ENCODE measurements around the gene CRHBP. TPM values are rescaled to one million over a fixed set of nuclear protein-coding genes. Genes with fewer than 3 reads are reported as not detected.
"Not testable (repeated sequence)": the region's sequence is repeated elsewhere in the genome, so short reads cannot be mapped to it uniquely, and the experiment has no call there.

CRHBP gene
- total RNA-seq, 1 donor from 2014 or later, result 3.4 TPM

GRCh38 chr5:76958991-76959767, 6.3 kb downstream of the CRHBP start:
- peak; percentile 39 for DNase-seq (ENCODE audit: extremely low read depth, low read depth, low spot score)

- DNase-seq (ENCODE audit: extremely low read depth, low read depth, low spot score), result no peak
Measured at GRCh38 chr5:76960004-76960625, 7.3 kb downstream of the CRHBP start.

GRCh38 chr5:76964060-76964459, 11.2 kb downstream of the CRHBP start:
- no peak for DNase-seq (ENCODE audit: extremely low read depth, low read depth, low spot score)

- no peak for DNase-seq (ENCODE audit: extremely low read depth, low read depth, low spot score)
Measured at GRCh38 chr5:76971511-76971910, 18.7 kb downstream of the CRHBP start.

GRCh38 chr5:76972689-76973088, 19.8 kb downstream of the CRHBP start:
- no peak for DNase-seq (ENCODE audit: extremely low read depth, low read depth, low spot score)

- DNase-seq (ENCODE audit: extremely low read depth, low read depth, low spot score), result no peak
Measured at GRCh38 chr5:76974785-76975184, 21.9 kb downstream of the CRHBP start.

GRCh38 chr5:76978869-76979268, 26.0 kb downstream of the CRHBP start:
- DNase-seq (ENCODE audit: extremely low read depth, low read depth, low spot score), result no peak

- DNase-seq (ENCODE audit: extremely low read depth, low read depth, low spot score), result no peak
Measured at GRCh38 chr5:76980518-76981144, 27.8 kb downstream of the CRHBP start.

- DNase-seq (ENCODE audit: extremely low read depth, low read depth, low spot score), result no peak
Measured at GRCh38 chr5:76982450-76982849, 29.6 kb downstream of the CRHBP start.

GRCh38 chr5:76983468-76983867, 30.6 kb downstream of the CRHBP start:
- no peak for DNase-seq (ENCODE audit: extremely low read depth, low read depth, low spot score)

GRCh38 chr5:76986825-76987526, 34.1 kb downstream of the CRHBP start:
- DNase-seq (ENCODE audit: extremely low read depth, low read depth, low spot score), result no peak

GRCh38 chr5:76990899-76991459, 38.1 kb downstream of the CRHBP start:
- no peak for DNase-seq (ENCODE audit: extremely low read depth, low read depth, low spot score)

- DNase-seq (ENCODE audit: extremely low read depth, low read depth, low spot score), result not testable (repeated sequence)
Measured at GRCh38 chr5:76993436-76993835, 40.6 kb downstream of the CRHBP start.

GRCh38 chr5:76994337-76994736, 41.5 kb downstream of the CRHBP start:
- DNase-seq (ENCODE audit: extremely low read depth, low read depth, low spot score), result no peak

GRCh38 chr5:76998251-76998650, 45.4 kb downstream of the CRHBP start:
- DNase-seq (ENCODE audit: extremely low read depth, low read depth, low spot score), result not testable (repeated sequence)

GRCh38 chr5:76999451-76999850, 46.6 kb downstream of the CRHBP start:
- no peak for DNase-seq (ENCODE audit: extremely low read depth, low read depth, low spot score)

GRCh38 chr5:77003246-77003645, 50.4 kb downstream of the CRHBP start:
- DNase-seq (ENCODE audit: extremely low read depth, low read depth, low spot score), result no peak

GRCh38 chr5:77006124-77006523, 53.3 kb downstream of the CRHBP start:
- DNase-seq (ENCODE audit: extremely low read depth, low read depth, low spot score), result no peak

- DNase-seq (ENCODE audit: extremely low read depth, low read depth, low spot score), result no peak
Measured at GRCh38 chr5:77008413-77008812, 55.6 kb downstream of the CRHBP start.

- DNase-seq (ENCODE audit: extremely low read depth, low read depth, low spot score), result no peak
Measured at GRCh38 chr5:77010243-77010642, 57.4 kb downstream of the CRHBP start.

- DNase-seq (ENCODE audit: extremely low read depth, low read depth, low spot score), result no peak
Measured at GRCh38 chr5:77011498-77011897, 58.7 kb downstream of the CRHBP start.
